RWPE1 (cell line): ENCODE measurements around the gene GIMAP7.

Source experiments
- CTCF ChIA-PET: fragments of 350-600 bp; sonication (Branson Sonifier 250); formaldehyde crosslinking; extraction: SDS; loops from one replicate; lab custom pipeline; 2021; lab: Yijun Ruan, JAX
- POLR2A ChIA-PET: fragments of 400-600 bp; formaldehyde crosslinking; extraction: SDS; loops from one replicate; lab custom pipeline; 2020; ENCODE audit warnings: antibody characterized with exemption; ENCODE audit not compliant: low non-redundant PET; lab: Yijun Ruan, JAX
- DNase-seq: peaks from one replicate; pipeline ENCODE4 v3.0.0; 2012; ENCODE audit warnings: low spot score
- H3K27ac ChIP-seq: fragments of 450-650 bp; 2 replicates; pipeline ENCODE4 v1.5.1; 2017
- TF ChIP-seq, protein P1 (sequence below): fragments of 450-650 bp; conservative IDR thresholded peaks from 2 replicates; pipeline ENCODE4 v1.5.1; 2017; ENCODE audit warnings: low read depth, mild to moderate bottlenecking

GIMAP7 gene

DNA sequence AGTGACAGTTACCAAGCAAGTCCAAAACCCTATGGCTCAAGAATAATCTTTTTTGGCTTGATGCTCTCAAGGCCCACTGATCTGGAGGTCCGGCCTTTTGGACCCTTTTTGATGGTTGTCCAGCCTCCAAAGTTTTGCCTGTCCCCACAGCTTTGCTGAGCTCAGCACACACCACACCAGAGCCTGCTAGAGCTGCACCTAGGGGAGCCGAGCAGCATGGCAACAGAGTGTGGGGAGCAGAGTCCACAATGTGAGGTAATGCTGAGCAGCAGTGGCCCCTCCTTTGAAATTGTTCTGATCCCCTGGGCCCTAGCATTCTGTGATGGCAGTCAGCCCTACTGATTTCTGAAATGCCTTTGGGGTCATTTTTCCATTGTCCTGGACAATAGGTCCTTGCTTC lies 9.3 kb downstream of the GIMAP7 start:
- DNase-seq = no peak
- no peak overlapping the region for H3K27ac ChIP-seq
- ChIA-PET POLR2A (no interaction called here), CTCF (no interaction called here)
- TF ChIP-seq, protein P1, sequence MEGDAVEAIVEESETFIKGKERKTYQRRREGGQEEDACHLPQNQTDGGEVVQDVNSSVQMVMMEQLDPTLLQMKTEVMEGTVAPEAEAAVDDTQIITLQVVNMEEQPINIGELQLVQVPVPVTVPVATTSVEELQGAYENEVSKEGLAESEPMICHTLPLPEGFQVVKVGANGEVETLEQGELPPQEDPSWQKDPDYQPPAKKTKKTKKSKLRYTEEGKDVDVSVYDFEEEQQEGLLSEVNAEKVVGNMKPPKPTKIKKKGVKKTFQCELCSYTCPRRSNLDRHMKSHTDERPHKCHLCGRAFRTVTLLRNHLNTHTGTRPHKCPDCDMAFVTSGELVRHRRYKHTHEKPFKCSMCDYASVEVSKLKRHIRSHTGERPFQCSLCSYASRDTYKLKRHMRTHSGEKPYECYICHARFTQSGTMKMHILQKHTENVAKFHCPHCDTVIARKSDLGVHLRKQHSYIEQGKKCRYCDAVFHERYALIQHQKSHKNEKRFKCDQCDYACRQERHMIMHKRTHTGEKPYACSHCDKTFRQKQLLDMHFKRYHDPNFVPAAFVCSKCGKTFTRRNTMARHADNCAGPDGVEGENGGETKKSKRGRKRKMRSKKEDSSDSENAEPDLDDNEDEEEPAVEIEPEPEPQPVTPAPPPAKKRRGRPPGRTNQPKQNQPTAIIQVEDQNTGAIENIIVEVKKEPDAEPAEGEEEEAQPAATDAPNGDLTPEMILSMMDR = no peak

DNA sequence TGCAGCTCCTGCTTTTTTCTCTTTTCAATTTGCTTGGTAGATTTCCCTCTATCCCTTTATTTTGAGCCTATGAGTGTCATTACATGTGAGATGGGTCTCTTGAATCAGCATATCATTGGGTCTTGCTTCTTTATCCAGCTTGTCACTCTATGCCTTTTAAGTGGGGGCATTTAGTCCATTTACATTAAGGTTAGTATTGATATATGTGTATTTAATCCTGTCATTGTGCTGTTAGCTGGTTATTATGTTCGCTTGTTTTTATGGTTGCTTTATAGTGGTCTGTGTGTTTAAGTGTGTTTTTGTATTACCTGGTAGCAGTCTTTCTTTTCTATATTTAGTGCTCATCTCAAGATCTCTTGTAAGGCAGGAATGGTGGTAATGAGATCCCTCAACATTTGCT lies 17.0 kb downstream of the GIMAP7 start:
- CTCF ChIA-PET = no interaction called here
- TF ChIP-seq, protein P1 = no peak
- H3K27ac ChIP-seq = no peak overlapping the region
- POLR2A ChIA-PET = no interaction called here
- DNase-seq = no peak

DNA sequence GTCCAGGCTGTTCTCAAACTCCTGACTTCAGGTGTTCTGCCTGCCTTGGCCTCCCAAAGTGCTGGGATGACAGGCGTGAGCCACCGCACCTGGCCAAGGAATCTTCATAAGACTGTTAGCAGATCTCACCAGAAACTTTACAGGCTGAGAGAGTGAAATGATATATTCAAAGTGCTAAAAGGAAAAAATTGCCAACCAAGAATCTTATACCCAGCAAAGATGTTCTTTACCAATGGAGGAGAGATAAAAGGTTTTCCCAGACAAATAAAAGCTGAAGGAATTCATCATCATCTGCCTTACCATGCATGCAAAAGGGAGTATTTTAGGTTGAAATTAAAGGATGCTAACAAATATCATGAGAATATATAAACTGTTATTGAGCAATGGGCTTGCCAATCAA lies 23.6 kb downstream of the GIMAP7 start:
- ChIA-PET POLR2A (no interaction called here), CTCF (no interaction called here)
- TF ChIP-seq, protein P1 = no peak
- DNase-seq = no peak
- H3K27ac ChIP-seq = no peak overlapping the region

DNA sequence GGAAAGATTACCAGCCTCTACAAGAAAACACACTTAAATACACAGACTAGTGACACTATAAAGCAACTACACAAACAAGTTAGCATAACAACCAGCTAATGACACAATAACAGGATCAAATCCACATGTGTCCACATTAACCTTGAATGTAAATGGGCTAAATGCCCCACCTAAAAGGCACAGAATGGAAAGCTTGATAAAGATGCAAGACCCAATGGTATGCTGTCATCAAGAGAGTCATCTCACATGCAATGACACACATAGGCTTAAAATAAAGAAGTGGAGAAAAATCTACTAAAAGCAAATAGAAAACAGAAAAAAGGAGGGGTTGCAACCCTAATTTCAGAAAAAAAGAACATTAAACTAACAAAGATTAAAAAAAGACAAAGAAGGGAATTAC lies 38.5 kb downstream of the GIMAP7 start:
- H3K27ac ChIP-seq = no peak overlapping the region
- no peak for DNase-seq
- ChIA-PET POLR2A (no interaction called here), CTCF (interaction anchor here (0.7 kb wide), 1 partner anchor 9 kb away, joined by 3 read pairs; no protein-coding TSS in a partner anchor)
- TF ChIP-seq, protein P1 = no peak

DNA sequence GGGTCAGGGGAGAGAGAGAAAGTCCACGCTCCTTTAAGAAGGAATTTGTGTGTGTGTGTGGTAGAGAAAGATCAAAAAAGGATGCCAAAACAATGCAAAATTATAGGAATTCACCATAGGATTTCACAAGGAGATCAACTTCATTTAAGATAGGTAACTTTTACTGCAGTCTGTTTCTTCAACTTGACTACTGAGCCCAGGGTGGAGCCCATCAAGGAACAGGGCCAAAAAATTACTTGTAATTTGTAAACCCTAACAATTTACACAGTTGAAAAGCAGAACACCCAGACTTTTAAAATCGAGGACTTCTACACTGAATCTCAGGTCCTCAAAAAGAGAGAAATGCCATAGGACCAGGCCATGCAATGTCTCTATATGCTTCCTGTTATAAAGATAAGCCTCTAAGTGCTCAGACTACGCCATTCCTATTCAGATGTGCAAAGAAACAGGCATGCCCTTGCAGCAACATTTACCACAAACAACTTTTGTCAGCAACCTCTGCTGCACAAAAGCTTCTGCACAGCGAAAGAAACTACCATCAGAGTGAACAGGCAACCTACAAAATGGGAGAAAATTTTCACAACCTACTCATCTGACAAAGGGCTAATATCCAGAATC lies 42.0 kb downstream of the GIMAP7 start:
- no peak overlapping the region for H3K27ac ChIP-seq
- ChIA-PET POLR2A (no interaction called here), CTCF (no interaction called here)
- TF ChIP-seq, protein P1 = no peak
- no peak for DNase-seq

DNA sequence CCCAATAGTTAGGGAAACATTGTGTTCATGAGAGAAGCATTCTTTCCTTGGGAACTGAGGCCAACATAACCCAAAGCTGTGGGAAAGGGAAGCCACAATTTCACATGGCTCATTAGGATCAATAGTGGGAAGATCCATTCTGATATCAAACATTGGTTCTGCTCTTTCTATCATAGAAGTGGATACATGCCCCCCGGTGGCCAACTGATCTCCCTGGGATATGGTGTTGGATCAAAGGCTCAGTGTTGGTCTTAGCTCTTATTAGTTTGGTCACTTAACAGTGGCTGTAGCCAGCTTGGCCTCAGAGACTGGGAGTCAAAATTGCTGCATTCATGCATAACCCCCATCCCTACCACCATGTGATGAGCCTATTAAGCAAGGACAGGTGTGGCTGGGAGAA lies 45.8 kb downstream of the GIMAP7 start:
- TF ChIP-seq, protein P1 = no peak
- POLR2A ChIA-PET = no interaction called here

More for the DNA sequence above, 45.8 kb downstream of the GIMAP7 start:
- no peak overlapping the region for H3K27ac ChIP-seq
- CTCF ChIA-PET = no interaction called here
- DNase-seq = no peak
